Activated T-helper 2 cell treated with anti-CD3 and anti-CD28 coated beads, Interferon-gamma antibody, Interleukin-2, Interleukin-4, amounts not matched to agents 10 μg/mL and 5 μg/mL and 100 μg/mL, durations not matched to agents 14 hours and 24 hours and 36 hours (primary cell): ENCODE measurements around the gene TREML1. TPM values are rescaled to one million over a fixed set of nuclear protein-coding genes. Genes with fewer than 3 reads are reported as not detected.
"Not testable (repeated sequence)": the region's sequence is repeated elsewhere in the genome, so short reads cannot be mapped to it uniquely, and the experiment has no call there.

Experiments used
- DNase-seq: peaks from one replicate; pipeline ENCODE4 v3.0.0; 2021; ENCODE audit warnings: low spot score
- H3K27ac Mint-ChIP-seq: one replicate; pipeline ENCODE4 v1.8.0; 2021; ENCODE audit warnings: mixed read lengths
- H3K27me3 Mint-ChIP-seq: one replicate; pipeline ENCODE4 v1.8.0; 2021; ENCODE audit warnings: low read depth, mixed read lengths
- H3K36me3 Mint-ChIP-seq: one replicate; pipeline ENCODE4 v1.8.0; 2021; ENCODE audit warnings: low read depth, mixed read lengths
- H3K4me1 Mint-ChIP-seq: one replicate; pipeline ENCODE4 v1.8.0; 2021; ENCODE audit warnings: low read depth, mixed read lengths
- H3K4me3 Mint-ChIP-seq: one replicate; pipeline ENCODE4 v1.8.0; 2021; ENCODE audit warnings: low read depth, mild to moderate bottlenecking, moderate library complexity, mixed read lengths
- H3K9me3 Mint-ChIP-seq: one replicate; pipeline ENCODE4 v1.8.0; 2021; ENCODE audit warnings: mixed read lengths
- intact Hi-C: fragments of 100-400 bp; cut with micrococcal nuclease; formaldehyde crosslinking; loops from one replicate; pipeline ENCODE4 v1.15.1; 2023
- total RNA-seq: library from RNA; stranded (reverse); gene quantifications from 2 replicates; pipeline ENCODE4 v1.2.3, GENCODE V29; 2022

Gene TREML1
- total RNA-seq, 1 donor from 2014 or later, result not detected

GRCh38 chr6:41119508-41119907, 34.6 kb downstream of the TREML1 start:
- H3K36me3 Mint-ChIP-seq, result no peaks in the 10 kb centered on the region
- intact Hi-C loops, result no loop called here
- DNase-seq, result no peak
- H3K27me3 Mint-ChIP-seq, result no peaks in the 10 kb centered on the region
- H3K27ac Mint-ChIP-seq, result no peak overlapping the region
- no peaks in the 10 kb centered on the region for H3K9me3 Mint-ChIP-seq
- no peaks in the 10 kb centered on the region for H3K4me1 Mint-ChIP-seq
- no peak overlapping the region for H3K4me3 Mint-ChIP-seq

GRCh38 chr6:41115027-41115426, 39.1 kb downstream of the TREML1 start:
- H3K27me3 Mint-ChIP-seq, intact Hi-C loops, H3K4me1 Mint-ChIP-seq, H3K9me3 Mint-ChIP-seq, DNase-seq, H3K36me3 Mint-ChIP-seq, H3K27ac Mint-ChIP-seq, H3K4me3 Mint-ChIP-seq: not testable (repeated sequence)

DNA sequence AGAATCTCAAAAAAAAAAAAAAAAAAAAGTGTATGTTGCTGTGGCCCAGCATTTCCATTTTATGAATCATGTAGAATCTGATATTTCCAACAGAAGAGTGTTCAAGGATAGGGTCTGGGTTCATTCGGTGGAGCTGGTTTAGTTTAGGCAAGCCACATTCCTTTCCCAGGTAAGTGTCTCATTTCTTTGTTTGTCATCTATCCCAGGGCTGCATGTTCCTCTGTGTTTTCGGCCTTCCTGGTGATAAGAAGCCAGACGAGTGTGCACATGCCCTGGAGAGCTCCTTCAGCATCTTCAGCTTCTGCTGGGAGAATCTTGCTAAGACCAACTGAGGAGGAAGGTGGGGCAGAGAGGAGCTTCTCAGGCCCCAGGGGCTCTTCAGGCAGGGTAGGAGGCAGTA, 43.1 kb downstream of the TREML1 start:
- H3K4me1 Mint-ChIP-seq, result no peaks in the 10 kb centered on the region
- intact Hi-C loops, result no loop called here
- no peak for DNase-seq
- H3K9me3 Mint-ChIP-seq, result no peaks in the 10 kb centered on the region
- no peaks in the 10 kb centered on the region for H3K27me3 Mint-ChIP-seq
- H3K27ac Mint-ChIP-seq, result no peak overlapping the region
- H3K4me3 Mint-ChIP-seq, result no peak overlapping the region
- no peaks in the 10 kb centered on the region for H3K36me3 Mint-ChIP-seq

DNA sequence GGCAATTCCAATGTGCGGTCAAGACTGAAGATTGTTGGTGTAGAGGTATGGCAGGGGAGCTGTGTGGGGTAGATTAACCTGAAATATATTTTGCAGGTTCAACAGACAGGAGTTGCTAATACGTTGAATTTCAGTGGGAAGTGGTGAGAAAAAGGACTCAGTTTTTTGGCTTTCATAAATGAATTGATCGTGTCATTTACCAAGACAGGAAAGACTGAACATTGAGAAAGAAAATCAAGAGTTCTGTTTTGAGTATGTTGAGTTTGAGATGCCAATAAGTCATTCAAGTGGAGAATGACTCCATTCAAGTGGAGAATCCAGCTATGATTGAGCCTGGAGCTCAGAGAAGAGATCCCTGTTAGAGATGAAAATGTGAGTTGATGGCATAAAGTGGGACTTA, 50.3 kb downstream of the TREML1 start:
- Mint-ChIP-seq H3K4me1 (peaks cover 12% of the 10 kb centered on the region), H3K27ac (no peak overlapping the region), H3K27me3 (no peaks in the 10 kb centered on the region), H3K4me3 (no peak overlapping the region), H3K9me3 (no peaks in the 10 kb centered on the region), H3K36me3 (peaks cover 30% of the 10 kb centered on the region)
- no peak for DNase-seq
- intact Hi-C loops, result loop anchor here (5.0 kb wide), 1 partner anchor 213 kb away; no protein-coding TSS in a partner anchor

DNA sequence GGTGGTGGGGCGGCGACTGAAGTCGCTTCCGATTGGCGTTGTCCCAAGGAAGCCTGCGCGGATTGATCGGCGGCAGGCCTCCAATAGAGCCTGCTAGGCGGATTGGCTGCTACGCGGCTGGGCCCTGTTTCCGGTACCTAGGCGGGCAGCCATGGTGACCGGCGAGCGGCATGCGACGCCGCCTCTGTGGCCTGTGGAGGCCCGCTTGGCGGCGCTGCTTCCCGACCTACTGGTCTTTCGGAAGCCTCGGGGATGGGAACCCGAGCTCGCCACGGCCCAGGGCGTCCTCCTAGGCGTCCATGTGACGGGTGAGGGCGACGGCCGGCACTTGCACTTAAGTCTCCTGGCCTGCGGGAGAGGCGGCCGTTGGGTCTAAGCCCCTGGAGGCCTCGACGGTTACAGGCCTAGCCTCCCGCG, 53.3 kb downstream of the TREML1 start:
- peaks cover 59% of the 10 kb centered on the region for H3K36me3 Mint-ChIP-seq
- no peaks in the 10 kb centered on the region for H3K9me3 Mint-ChIP-seq
- peaks cover 12% of the 10 kb centered on the region for H3K4me1 Mint-ChIP-seq
- H3K27ac Mint-ChIP-seq, result no peak overlapping the region
- H3K27me3 Mint-ChIP-seq, result no peaks in the 10 kb centered on the region
- H3K4me3 Mint-ChIP-seq, result no peak overlapping the region
- intact Hi-C loops, result loop anchor here (5.0 kb wide), 1 partner anchor 216 kb away; no protein-coding TSS in a partner anchor
- no peak for DNase-seq

Other genes with a start within 250 kb of the TREML1 start
- 1.1 and 1.6 TPM in 2 replicates for gene UNC5CL, start 115.1 kb downstream of the TREML1 start, total RNA-seq
- not detected in 2 replicates for gene TSPO2, start 111.9 kb downstream of the TREML1 start, total RNA-seq
- not detected in 2 replicates for gene APOBEC2, start 101.1 kb downstream of the TREML1 start, total RNA-seq
- 28.0 and 33.7 TPM in 2 replicates for gene OARD1, start 82.0 kb downstream of the TREML1 start, total RNA-seq
- gene NFYA, start 81.4 kb downstream of the TREML1 start, total RNA-seq, result 28.1 and 28.2 TPM in 2 replicates
- gene TREM2, start 8.8 kb upstream of the TREML1 start, total RNA-seq, result not detected in 2 replicates
- gene TREML2, start 46.8 kb upstream of the TREML1 start, total RNA-seq, result 3.7 and 3.9 TPM in 2 replicates
- not detected in 2 replicates for gene TREML4, start 74.0 kb upstream of the TREML1 start, total RNA-seq
- gene TREM1, start 132.3 kb upstream of the TREML1 start, total RNA-seq, result not detected in 2 replicates
- gene NCR2, start 181.3 kb upstream of the TREML1 start, total RNA-seq, result not detected in 2 replicates